Prostate gland (tissue), 2 donors: ENCODE data around the gene CALB2. TPM values are rescaled to one million over a fixed set of nuclear protein-coding genes. Genes with fewer than 3 reads are reported as not detected.

Experiments used
- DNase-seq: peaks from one replicate; pipeline ENCODE4 v3.0.0-alpha.2; 2019; ENCODE audit warnings: low spot score
- H3K27ac ChIP-seq, 2 donors: fragments of 200-600 bp; sonication (generic); 2 replicates each; pipeline ENCODE4 v1.5.1; 2017 to 2019
- H3K27me3 ChIP-seq: fragments of 200-600 bp; sonication (generic); replicated peaks from 2 replicates; pipeline ENCODE4 v1.5.1; 2019; ENCODE audit not compliant: insufficient read depth
- H3K36me3 ChIP-seq, 2 donors: fragments of 200-600 bp; sonication (generic); 1 replicate in 1 of 2; 2 replicates in 1 of 2; pipeline versions ENCODE4 v1.5.1 to v1.8.1; 2017 to 2019
- H3K4me1 ChIP-seq: fragments of 200-600 bp; sonication (generic); replicated peaks from 2 replicates; pipeline ENCODE4 v1.5.1; 2019
- H3K4me3 ChIP-seq, 2 donors: fragments of 200-600 bp; sonication (generic); 2 replicates each; pipeline ENCODE4 v1.5.1; 2017 to 2019
- H3K9me3 ChIP-seq: fragments of 200-600 bp; sonication (generic); 2 replicates; pipeline ENCODE4 v1.5.1; 2017
- POLR2A ChIP-seq: fragments of 450-650 bp; IDR thresholded peaks from one replicate; pipeline ENCODE4 v1.6.1; 2016; ENCODE audit warnings: antibody characterized with exemption, mild to moderate bottlenecking
- POLR2AphosphoS5 ChIP-seq: sonication (generic); formaldehyde crosslinking; IDR thresholded peaks from one replicate; pipeline ENCODE4 v1.6.1; 2017; ENCODE audit warnings: antibody characterized with exemption
- WGBS: methylation state at CpG from one replicate; pipeline ENCODE4 v1.1.5; 2018; 5-methylcytosine and 5-hydroxymethylcytosine counted together
- intact Hi-C: fragments of 100-400 bp; cut with DNase I; formaldehyde crosslinking; loops from one replicate; pipeline ENCODE4 v1.14.2; 2022
- total RNA-seq, 2 donors: library from RNA; depleted of rRNA; stranded (reverse); fragments of >200 nt; gene quantifications; one replicate each; pipeline ENCODE4 v1.1.0, GENCODE V29; 2016
- TF ChIP-seq, protein P1 (sequence below), 4 experiments: fragments of 200-600 bp in 2 of 4; fragments of 450-650 bp in 2 of 4; sonication (generic) in 2 of 4; IDR thresholded peaks; 1 replicate in 3 of 4; 2 replicates in 1 of 4; pipeline ENCODE4 v1.5.1; 2016 to 2019; ENCODE audit warnings: antibody characterized with exemption in 4 of 4, mild to moderate bottlenecking in 2 of 4, moderate library complexity in 2 of 4

Gene CALB2
- total RNA-seq, 2 donors from 2014 or later, result 2.4 to 6.9 TPM

DNA sequence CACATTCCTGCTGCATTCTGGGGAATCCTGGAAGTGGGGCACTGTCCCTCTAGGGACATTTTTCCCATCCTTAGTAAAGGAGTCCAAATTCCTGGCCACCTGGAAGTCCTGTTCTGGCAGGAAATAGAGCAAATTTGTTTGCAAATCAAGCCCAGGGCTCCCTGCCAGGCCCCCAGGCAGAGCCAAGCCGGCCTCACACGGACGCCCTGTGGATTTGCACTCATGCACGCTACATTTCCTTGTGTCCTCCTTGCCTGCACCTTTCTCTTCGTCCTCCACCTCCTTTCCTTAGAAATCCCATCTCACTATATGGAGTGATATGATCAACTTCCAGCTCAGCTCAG, 7.0 kb upstream of the CALB2 start:
- Histone ChIP-seq H3K4me1 (no peaks in the 10 kb centered on the region), H3K36me3 (no peaks in the 10 kb centered on the region), H3K4me3 (no peak overlapping the region), H3K27me3 (no peaks in the 10 kb centered on the region), H3K27ac (no peak overlapping the region), H3K9me3 (no peaks in the 10 kb centered on the region)
- intact Hi-C loops, result no loop called here
- WGBS, result 16% methylated on average over 5 of the region's 5 CpGs
- TF ChIP-seq, protein P1, sequence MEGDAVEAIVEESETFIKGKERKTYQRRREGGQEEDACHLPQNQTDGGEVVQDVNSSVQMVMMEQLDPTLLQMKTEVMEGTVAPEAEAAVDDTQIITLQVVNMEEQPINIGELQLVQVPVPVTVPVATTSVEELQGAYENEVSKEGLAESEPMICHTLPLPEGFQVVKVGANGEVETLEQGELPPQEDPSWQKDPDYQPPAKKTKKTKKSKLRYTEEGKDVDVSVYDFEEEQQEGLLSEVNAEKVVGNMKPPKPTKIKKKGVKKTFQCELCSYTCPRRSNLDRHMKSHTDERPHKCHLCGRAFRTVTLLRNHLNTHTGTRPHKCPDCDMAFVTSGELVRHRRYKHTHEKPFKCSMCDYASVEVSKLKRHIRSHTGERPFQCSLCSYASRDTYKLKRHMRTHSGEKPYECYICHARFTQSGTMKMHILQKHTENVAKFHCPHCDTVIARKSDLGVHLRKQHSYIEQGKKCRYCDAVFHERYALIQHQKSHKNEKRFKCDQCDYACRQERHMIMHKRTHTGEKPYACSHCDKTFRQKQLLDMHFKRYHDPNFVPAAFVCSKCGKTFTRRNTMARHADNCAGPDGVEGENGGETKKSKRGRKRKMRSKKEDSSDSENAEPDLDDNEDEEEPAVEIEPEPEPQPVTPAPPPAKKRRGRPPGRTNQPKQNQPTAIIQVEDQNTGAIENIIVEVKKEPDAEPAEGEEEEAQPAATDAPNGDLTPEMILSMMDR (IDR thresholded peaks at IDR 0.05), result no peak
- TF ChIP-seq POLR2A, result no peak
- no peak for TF ChIP-seq POLR2AphosphoS5
- DNase-seq, result no peak

DNA sequence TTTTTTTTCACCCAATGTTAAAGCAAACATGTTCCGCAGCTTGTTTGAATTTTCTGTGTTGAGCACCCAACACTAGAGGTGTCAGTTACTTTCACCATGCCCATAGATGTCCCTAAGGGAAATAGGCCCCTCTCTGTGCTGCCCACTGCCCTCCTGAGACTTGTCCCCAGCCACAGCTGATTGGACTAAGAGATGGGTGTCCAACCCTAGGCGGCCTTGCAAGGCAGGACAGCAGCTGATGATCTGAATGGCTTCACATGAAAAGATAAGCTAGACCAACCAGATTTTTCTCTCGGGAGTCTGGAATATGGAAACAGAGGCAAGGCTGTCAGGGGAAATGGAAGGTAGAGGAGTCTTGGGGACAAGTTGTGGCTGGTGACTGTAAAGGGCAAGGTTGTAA, 6.1 kb upstream of the CALB2 start:
- Histone ChIP-seq H3K27ac (no peak overlapping the region), H3K4me3 (no peak overlapping the region), H3K27me3 (no peaks in the 10 kb centered on the region), H3K36me3 (no peaks in the 10 kb centered on the region), H3K4me1 (no peaks in the 10 kb centered on the region), H3K9me3 (no peaks in the 10 kb centered on the region)
- TF ChIP-seq, protein P1 (IDR thresholded peaks at IDR 0.05), result no peak
- TF ChIP-seq POLR2AphosphoS5, result no peak
- no peak for TF ChIP-seq POLR2A
- no peak for DNase-seq
- 75% methylated on average over 3 of the region's 3 CpGs for WGBS
- intact Hi-C loops, result no loop called here

DNA sequence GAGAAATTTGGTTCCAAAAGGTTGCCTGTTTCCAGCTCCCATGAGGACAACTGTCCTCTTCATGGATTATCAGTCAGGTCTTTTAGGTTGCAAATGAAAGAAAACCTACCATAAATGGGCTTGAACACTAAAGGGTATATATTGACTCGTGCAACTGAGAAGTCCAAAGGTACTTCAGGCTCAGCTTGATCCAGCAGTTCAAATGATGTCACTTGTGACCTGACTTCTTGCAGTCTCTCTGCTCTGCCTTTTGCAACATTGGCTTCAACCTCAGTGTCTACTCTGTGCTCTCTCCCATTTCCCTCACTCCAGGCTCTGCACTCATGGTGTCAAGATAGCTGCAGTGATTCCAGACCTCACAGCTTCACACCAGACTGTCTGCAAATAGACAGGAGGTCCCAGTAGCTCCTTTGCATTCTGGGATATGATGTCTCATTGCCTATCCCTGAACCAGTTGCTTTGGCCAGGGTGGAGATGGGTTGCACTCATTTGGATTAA, 5.5 kb upstream of the CALB2 start:
- no peaks in the 10 kb centered on the region for H3K36me3 ChIP-seq
- H3K4me3 ChIP-seq, result no peak overlapping the region
- H3K27me3 ChIP-seq, result no peaks in the 10 kb centered on the region
- TF ChIP-seq POLR2A, result no peak
- TF ChIP-seq, protein P1 (IDR thresholded peaks at IDR 0.05), result no peak
- TF ChIP-seq POLR2AphosphoS5, result no peak
- no peak for DNase-seq
- H3K27ac ChIP-seq, result no peak overlapping the region
- intact Hi-C loops, result no loop called here
- H3K4me1 ChIP-seq, result no peaks in the 10 kb centered on the region
- no peaks in the 10 kb centered on the region for H3K9me3 ChIP-seq
- WGBS, result 81% methylated on average over 1 of the region's 1 CpG

DNA sequence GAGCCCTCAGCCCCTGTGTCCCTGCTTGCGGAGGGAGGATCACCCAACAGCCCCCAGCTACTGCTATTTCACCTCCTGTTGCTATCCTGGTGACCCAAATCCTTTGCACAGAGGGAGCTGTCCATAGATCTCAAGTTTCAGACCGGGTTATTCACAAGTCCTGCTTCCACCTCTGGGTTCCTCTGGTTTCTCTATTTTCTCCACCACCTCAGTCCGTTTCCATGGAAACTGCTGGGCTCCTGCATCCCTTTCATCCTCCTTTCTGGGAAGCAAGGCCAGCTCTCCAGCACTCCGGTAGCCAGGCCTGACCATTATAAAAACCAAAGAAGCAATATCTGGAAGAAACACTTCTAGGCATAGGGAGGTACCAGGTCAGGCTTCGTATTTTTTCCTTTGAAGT, 4.8 kb upstream of the CALB2 start:
- WGBS, result 49% methylated on average over 5 of the region's 5 CpGs
- H3K36me3 ChIP-seq, result no peaks in the 10 kb centered on the region
- no peak overlapping the region for H3K4me3 ChIP-seq
- H3K9me3 ChIP-seq, result no peaks in the 10 kb centered on the region
- no peaks in the 10 kb centered on the region for H3K27me3 ChIP-seq
- intact Hi-C loops, result no loop called here
- no peaks in the 10 kb centered on the region for H3K4me1 ChIP-seq
- DNase-seq, result no peak
- TF ChIP-seq, protein P1 (IDR thresholded peaks at IDR 0.05), result no peak
- no peak for TF ChIP-seq POLR2A
- TF ChIP-seq POLR2AphosphoS5, result no peak
- no peak overlapping the region for H3K27ac ChIP-seq

DNA sequence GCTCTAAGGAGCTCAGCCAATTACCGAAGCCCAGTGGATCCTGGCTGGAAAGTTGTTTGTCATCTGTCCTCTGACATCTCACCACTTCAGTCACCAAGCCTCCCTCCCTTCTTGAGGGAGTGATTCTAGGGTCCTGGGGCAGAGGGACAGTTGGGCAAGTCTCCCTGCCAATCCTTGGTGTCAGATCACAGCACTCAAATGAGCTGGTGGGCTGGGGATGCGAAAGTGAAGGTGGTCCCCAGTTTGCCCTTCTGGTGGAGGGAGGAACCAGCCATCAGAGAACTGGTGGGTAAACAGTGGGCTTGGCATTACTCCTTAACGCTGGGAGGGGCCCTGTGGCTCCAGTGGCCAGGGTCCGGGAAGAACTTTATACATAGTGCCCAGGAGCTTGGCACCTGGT, 4.4 kb upstream of the CALB2 start:
- Histone ChIP-seq H3K9me3 (no peaks in the 10 kb centered on the region), H3K4me1 (no peaks in the 10 kb centered on the region), H3K27me3 (no peaks in the 10 kb centered on the region), H3K4me3 (no peak overlapping the region), H3K36me3 (no peaks in the 10 kb centered on the region), H3K27ac (no peak overlapping the region)
- intact Hi-C loops, result no loop called here
- DNase-seq, result no peak
- WGBS, result 93% methylated on average over 4 of the region's 4 CpGs
- TF ChIP-seq POLR2A (no peak), POLR2AphosphoS5 (no peak)
- TF ChIP-seq, protein P1 (IDR thresholded peaks at IDR 0.05), result no peak
